ENCODE measurements around the gene RSAD2. TPM values are rescaled to one million over a fixed set of nuclear protein-coding genes. Genes with fewer than 3 reads are reported as not detected.

RSAD2 gene
- polyA plus RNA-seq, 1 donor (not counting 4 experiments of a cell fraction or from before 2014, with no cell fraction given), result 1.7 TPM

DNA sequence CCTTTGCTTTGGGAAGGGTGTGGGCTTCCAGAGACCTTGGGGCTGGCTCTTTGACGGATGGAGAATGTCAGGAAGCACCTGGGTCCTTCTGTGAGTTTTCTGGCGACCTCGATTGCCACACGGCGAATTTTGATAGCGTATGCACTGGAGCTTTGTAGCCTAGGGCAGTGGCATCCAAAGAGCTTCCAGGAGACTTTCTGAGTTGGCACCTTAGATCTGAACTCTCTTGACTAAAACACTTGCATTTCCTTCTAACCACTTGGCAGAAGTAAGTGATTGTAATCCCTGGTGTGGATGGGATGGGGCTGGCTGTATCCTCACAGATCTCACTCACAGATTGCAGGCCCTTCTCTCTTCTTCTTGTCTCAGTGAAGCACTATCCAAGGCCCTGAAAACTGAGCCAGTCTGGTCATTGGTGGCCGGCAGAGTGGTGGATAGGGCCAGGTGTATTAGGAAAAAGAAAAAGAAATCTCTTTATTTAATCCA lies 47.4 kb downstream of the RSAD2 start:
- no peaks in the 10 kb centered on the region for H3K36me3 ChIP-seq (ENCODE audit: control insufficient read depth in 2 of 2, extremely low read depth in 1 of 2, insufficient read depth in 2 of 2, low read length in 2 of 2)
- no peaks in the 10 kb centered on the region for H3K9me3 ChIP-seq (ENCODE audit: control insufficient read depth, low read depth, low read length)
- H4K20me1 ChIP-seq (ENCODE audit: control insufficient read depth, extremely low read depth, insufficient read depth, low read length), result no peaks in the 10 kb centered on the region
- no peaks in the 10 kb centered on the region for H3K4me1 ChIP-seq (ENCODE audit: control insufficient read depth, extremely low read depth, insufficient read depth, low read length)
- FAIRE-seq (no peak), DNase-seq (ENCODE audit: low read depth, low spot score) (no peak)
- H3K27me3 ChIP-seq (ENCODE audit: control insufficient read depth, extremely low read depth, insufficient read depth, low read length), result no peaks in the 10 kb centered on the region
- H3K27ac ChIP-seq (ENCODE audit: control insufficient read depth, insufficient read depth, low read length), result no peak overlapping the region
- no peak overlapping the region for H3K4me3 ChIP-seq (ENCODE audit: control insufficient read depth in 2 of 3, extremely low read depth in 1 of 3, insufficient read depth in 2 of 3, low read depth in 1 of 3, low read length in 3 of 3)
- no peak overlapping the region for H2AFZ ChIP-seq (ENCODE audit: control insufficient read depth, low read length)
- H3K9ac ChIP-seq (ENCODE audit: control insufficient read depth, extremely low read depth, insufficient read depth, low read length), result no peak overlapping the region
- no peaks in the 10 kb centered on the region for H3K79me2 ChIP-seq (ENCODE audit: control insufficient read depth, insufficient read depth, low read length)
- TF ChIP-seq, protein P1, sequence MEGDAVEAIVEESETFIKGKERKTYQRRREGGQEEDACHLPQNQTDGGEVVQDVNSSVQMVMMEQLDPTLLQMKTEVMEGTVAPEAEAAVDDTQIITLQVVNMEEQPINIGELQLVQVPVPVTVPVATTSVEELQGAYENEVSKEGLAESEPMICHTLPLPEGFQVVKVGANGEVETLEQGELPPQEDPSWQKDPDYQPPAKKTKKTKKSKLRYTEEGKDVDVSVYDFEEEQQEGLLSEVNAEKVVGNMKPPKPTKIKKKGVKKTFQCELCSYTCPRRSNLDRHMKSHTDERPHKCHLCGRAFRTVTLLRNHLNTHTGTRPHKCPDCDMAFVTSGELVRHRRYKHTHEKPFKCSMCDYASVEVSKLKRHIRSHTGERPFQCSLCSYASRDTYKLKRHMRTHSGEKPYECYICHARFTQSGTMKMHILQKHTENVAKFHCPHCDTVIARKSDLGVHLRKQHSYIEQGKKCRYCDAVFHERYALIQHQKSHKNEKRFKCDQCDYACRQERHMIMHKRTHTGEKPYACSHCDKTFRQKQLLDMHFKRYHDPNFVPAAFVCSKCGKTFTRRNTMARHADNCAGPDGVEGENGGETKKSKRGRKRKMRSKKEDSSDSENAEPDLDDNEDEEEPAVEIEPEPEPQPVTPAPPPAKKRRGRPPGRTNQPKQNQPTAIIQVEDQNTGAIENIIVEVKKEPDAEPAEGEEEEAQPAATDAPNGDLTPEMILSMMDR (optimal IDR thresholded peaks at IDR 0.05 in 1 of 3, IDR thresholded peaks at IDR 0.05 in 1 of 3, conservative IDR thresholded peaks at IDR 0.05 in 1 of 3; ENCODE audit: extremely low read depth in 1 of 3, insufficient read depth in 2 of 3, low read length in 3 of 3), result no peak
- no peak for TF ChIP-seq EZH2 (IDR thresholded peaks at IDR 0.05; ENCODE audit: low read length)
- H3K9me1 ChIP-seq (ENCODE audit: control insufficient read depth, extremely low read depth, insufficient read depth, low read length), result no peaks in the 10 kb centered on the region
- H3K4me2 ChIP-seq (ENCODE audit: control insufficient read depth, extremely low read depth, insufficient read depth, low read depth, low read length), result no peak overlapping the region
- dilution Hi-C loops (cut with MboI; ENCODE audit: extremely low pct_ligation_motif_present, low sequenced_read_pairs), result no loop called here

DNA sequence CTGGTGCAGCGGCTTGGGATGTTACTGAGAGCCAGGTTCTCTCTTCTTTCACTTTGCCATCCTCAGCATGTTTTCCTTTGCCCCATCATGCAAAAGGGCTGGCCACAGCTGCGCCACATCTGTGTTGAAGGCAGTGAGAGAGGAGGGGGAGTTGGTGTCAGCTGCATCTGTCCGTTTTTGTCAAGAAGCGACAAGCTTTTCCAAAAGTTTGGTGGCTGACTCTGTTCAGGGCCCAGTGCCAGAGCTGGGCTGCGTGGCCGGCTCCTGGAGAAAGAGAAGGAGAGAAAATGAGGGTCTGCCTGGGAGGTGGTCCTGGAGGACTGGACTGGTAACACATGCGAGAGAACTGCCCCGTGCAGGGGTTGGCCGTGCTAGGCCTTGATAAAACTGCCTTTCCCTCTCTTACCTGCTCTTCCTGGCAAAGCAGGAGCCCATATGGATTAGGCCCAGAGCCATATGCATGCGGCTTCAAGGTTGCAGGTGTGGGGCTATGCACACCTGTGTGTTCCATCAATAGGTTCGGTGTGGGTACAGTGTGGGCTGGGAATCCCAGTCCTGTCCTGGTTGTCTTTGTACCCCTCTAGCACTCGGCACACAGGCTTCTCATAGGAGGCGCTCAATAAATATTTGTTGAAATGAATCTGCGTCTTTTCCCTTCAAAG lies 48.6 kb downstream of the RSAD2 start:
- no peak overlapping the region for H3K9ac ChIP-seq (ENCODE audit: control insufficient read depth, extremely low read depth, insufficient read depth, low read length)
- DNase-seq (ENCODE audit: low read depth, low spot score), result no peak
- H4K20me1 ChIP-seq (ENCODE audit: control insufficient read depth, extremely low read depth, insufficient read depth, low read length), result no peaks in the 10 kb centered on the region

More for the DNA sequence above, 48.6 kb downstream of the RSAD2 start:
- Histone ChIP-seq H3K4me1 (ENCODE audit: control insufficient read depth, extremely low read depth, insufficient read depth, low read length) (no peaks in the 10 kb centered on the region), H3K9me1 (ENCODE audit: control insufficient read depth, extremely low read depth, insufficient read depth, low read length) (no peaks in the 10 kb centered on the region), H2AFZ (ENCODE audit: control insufficient read depth, low read length) (no peak overlapping the region), H3K4me3 (ENCODE audit: control insufficient read depth in 2 of 3, extremely low read depth in 1 of 3, insufficient read depth in 2 of 3, low read depth in 1 of 3, low read length in 3 of 3) (no peak overlapping the region), H3K27me3 (ENCODE audit: control insufficient read depth, extremely low read depth, insufficient read depth, low read length) (no peaks in the 10 kb centered on the region), H3K9me3 (ENCODE audit: control insufficient read depth, low read depth, low read length) (no peaks in the 10 kb centered on the region), H3K36me3 (ENCODE audit: control insufficient read depth in 2 of 2, extremely low read depth in 1 of 2, insufficient read depth in 2 of 2, low read length in 2 of 2) (no peaks in the 10 kb centered on the region), H3K27ac (ENCODE audit: control insufficient read depth, insufficient read depth, low read length) (no peak overlapping the region), H3K4me2 (ENCODE audit: control insufficient read depth, extremely low read depth, insufficient read depth, low read depth, low read length) (no peak overlapping the region), H3K79me2 (ENCODE audit: control insufficient read depth, insufficient read depth, low read length) (no peaks in the 10 kb centered on the region)
- TF ChIP-seq EZH2 (IDR thresholded peaks at IDR 0.05; ENCODE audit: low read length), result no peak
- TF ChIP-seq, protein P1 (optimal IDR thresholded peaks at IDR 0.05 in 1 of 3, IDR thresholded peaks at IDR 0.05 in 1 of 3, conservative IDR thresholded peaks at IDR 0.05 in 1 of 3; ENCODE audit: extremely low read depth in 1 of 3, insufficient read depth in 2 of 3, low read length in 3 of 3), result no peak
- dilution Hi-C loops (cut with MboI; ENCODE audit: extremely low pct_ligation_motif_present, low sequenced_read_pairs), result no loop called here
- no peak for FAIRE-seq

All from keratinocyte (primary cell).